HG03159 (cell line): ENCODE results near the gene KLHDC2.
"Not testable (repeated sequence)": the region's sequence is repeated elsewhere in the genome, so short reads cannot be mapped to it uniquely, and the experiment has no call there.

Experiments
- ATAC-seq: cut with Tn5 transposase; IDR thresholded peaks from one replicate; pipeline ENCODE4 v1.9.1; 2021; ENCODE audit warnings: mild to moderate bottlenecking, moderate library complexity; ENCODE audit not compliant: unreplicated experiment

The KLHDC2 gene

DNA sequence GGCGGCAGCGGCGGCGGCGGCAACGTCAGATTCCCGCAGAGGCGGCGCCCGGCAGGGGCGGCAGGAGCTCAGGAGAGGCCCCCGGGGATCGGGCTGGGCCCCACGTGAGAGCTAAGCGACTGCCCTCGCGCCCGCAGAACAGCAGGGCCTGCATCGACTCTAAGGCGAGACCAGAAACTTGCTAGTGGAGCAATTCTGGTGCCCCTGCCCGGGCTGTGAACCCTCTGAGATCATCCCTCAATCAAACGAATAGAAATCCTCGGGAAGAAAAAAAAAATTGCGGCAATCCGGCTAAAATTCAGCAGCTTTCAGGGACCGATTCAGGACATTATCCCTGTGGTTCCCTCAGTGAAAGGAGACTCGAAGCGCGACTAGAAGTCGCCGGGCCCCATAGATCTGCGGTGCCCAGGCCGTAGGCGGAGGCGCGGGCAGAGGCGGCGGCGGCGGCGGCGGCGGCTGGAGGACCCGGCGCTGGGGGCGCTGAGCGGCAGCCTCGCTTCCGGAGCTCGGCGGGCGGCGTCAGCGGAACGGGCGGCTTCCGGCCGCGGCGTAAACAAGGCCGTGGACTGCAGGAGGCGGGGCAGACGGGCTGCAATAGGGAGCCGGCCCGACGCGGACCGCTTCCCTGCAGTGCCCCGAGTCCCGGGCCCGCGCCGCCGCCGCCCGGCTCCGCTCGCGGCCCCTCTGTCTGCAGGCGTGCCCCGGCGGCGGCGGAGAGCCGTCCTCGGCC, at the start of gene KLHDC2:
KLHDC2 (plus strand) TSS at position 583 of the 730 bp plus-strand sequence. CDS start 316 bp downstream, outside the sequence.
- peak; percentile 86 for ATAC-seq

GRCh38 chr14:49720744-49721143, 47.2 kb upstream of the KLHDC2 start:
- no peak for ATAC-seq

GRCh38 chr14:49721733-49722435, 46.1 kb upstream of the KLHDC2 start:
- ATAC-seq = not testable (repeated sequence)

DNA sequence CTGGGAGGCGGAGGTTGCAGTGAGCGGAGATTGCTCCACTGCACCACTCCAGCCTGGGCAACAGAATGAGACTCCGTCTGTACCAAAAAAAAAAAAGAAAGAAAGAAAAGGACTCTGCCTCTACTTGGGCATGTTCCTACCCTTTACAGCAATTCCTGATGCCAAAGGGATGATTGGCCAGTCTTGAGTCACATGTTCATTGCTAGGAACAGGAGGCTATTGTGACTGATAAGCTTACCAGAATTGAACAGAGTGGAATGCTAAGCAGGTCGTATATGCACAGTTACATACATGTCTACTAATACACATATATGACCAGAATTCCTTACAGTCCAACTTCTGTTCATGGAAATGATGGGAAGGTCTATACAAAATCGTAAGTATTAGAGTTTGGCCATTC, 40.8 kb upstream of the KLHDC2 start:
- no peak for ATAC-seq

DNA sequence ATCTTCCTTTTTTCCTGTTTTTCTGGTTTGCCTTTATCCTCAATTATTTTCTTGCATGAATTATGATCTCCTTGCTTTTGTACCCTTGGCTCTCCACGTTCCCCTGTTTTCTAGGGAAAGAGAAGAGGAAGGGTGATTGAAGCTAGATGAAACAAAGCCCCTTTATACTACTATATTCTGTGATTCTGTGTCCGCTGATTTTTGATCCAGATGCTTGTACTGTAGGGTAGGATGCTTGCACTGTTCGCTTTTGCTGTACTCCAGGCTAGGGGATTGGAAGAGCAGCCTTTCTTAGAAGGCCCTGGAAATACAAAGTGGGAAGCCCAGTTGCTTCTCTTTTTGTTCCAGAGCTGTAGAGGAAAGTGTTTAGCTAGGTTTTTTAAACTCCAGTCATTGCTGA, 35.1 kb upstream of the KLHDC2 start:
- ATAC-seq = no peak

GRCh38 chr14:49733836-49734235, 34.1 kb upstream of the KLHDC2 start:
- no peak for ATAC-seq

GRCh38 chr14:49735669-49736068, 32.3 kb upstream of the KLHDC2 start:
- ATAC-seq = not testable (repeated sequence)

DNA sequence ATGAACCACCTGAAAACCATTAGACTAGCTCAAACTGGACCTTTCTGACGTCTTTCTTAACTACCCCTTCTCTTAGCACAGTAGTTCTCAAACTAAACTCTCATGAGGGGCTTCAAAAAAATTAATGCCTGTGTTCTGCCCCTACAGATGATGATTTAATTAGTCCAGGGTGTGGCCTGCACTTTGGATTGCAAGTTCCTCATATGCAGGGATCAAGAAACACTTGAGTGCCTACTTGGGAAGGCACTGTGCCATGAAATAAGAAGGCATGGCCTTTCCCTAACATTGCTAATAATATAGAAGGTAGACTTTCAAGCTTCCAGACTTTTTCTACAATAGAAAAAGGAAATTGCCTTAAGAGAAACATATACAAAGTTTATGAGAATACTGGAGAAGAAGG, 22.8 kb upstream of the KLHDC2 start:
- no peak for ATAC-seq

- ATAC-seq = not testable (repeated sequence)
Observed at GRCh38 chr14:49746476-49746875, 21.5 kb upstream of the KLHDC2 start.

- ATAC-seq = no peak
Observed at GRCh38 chr14:49754570-49755097, 13.3 kb upstream of the KLHDC2 start.

DNA sequence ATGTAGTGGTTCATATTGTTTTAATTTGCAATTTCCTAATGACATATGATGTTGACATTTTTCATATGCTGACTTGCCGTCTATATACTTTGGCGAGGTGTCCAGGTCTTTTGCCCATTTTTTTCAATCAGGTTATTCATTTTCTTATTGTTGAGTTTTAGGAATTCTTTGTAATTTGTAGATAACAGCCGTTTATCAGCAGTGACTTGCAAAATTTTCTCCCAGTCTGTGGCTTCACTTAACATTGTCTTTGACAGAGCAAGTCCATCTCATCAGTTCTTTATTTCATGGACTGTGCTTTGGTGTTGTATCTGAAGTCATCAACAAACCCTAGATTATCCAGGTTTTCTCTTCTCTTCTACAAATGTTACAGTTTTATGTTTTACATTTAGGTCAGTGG, 12.6 kb upstream of the KLHDC2 start:
- ATAC-seq = no peak

DNA sequence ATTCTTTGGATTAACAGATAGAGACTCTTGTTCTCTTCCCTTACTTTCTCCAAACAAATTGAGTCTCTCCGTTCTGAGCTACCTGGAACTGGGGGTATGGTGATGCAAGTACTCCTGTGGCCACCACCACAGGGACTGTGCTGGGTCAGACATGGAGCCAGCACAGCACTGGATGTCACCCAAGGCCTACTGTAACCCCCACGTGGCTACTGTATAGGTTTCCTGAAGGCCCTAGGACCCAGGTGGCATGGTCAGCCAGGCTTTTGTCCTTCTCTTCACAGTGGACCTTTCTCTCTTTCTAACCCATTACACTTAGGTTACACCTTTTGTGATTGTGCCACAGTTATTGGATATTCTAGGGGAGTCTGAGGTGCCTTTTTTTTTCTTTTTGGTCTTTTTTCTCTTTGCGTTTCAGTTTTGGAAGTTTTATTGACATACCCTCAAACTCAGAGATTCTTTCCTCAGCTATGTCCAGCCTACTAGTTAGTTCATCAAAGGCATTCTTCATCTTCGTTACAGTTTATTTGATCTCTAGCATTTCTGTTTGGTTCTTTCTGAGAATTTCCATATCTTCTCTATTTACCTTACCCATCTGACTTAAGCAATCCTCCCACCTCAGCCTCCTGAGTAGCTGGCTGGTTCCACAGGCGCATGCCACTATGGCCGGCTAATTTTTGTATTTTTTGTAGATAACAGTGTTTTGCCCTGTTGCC, 6.0 kb upstream of the KLHDC2 start:
- no peak for ATAC-seq

DNA sequence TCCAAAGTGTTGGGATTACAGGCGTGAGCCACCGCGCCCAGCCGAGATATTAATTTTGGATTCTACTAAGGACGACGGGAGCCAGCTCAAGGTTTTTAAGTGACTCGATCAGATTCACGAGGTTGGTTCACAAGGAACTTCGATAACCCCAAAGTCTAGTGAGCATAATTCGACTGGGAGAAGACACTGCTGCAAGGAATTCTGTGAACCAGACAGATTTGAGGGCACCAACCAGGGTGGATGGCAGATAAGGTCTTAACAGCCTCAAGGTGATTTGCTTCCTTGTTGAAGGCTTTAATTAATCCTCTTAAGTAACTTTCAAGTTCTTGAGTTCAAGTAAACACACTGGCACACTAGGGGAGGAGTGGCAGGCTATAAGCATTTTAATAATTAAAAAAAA, 1.1 kb upstream of the KLHDC2 start:
- ATAC-seq = no peak

- no peak for ATAC-seq
Observed at GRCh38 chr14:49767270-49767570, 733 bp upstream of the KLHDC2 start.

- peak; percentile 34 for ATAC-seq
Observed at GRCh38 chr14:49768301-49769121, 558 bp downstream of the KLHDC2 start.

- ATAC-seq = no peak
Observed at GRCh38 chr14:49769171-49769570, 1.2 kb downstream of the KLHDC2 start.

- no peak for ATAC-seq
Observed at GRCh38 chr14:49769581-49770211, 1.7 kb downstream of the KLHDC2 start.

DNA sequence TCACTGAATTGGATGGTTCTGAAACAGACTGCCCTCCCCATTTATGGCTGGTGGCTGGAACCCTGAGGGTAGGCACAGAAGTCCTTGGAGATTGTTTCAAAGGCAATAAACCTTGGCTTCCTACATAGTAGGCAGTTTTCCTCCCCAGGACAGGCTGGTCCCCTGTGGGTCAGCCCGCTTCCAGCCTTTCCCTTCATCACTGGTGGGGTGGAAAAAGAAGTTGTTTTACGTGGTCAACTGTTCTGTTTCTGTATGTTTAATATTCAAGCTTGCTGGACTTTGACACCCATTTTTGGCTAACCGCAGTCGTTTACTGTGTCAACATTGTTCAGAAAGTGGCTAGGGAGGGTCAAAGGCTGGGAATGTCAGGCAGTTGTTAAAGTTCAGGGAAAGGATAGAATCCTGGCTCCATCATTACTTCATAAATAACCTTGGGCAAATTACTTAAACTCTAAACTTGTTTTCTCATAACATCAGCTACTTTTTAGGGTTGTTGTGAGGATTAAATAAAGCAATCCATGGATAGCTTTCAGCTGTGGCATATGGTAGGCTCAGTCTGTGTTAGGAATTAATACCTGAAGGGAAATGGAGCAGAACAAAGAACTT, 2.4 kb downstream of the KLHDC2 start:
- ATAC-seq = no peak

GRCh38 chr14:49771691-49772090, 3.7 kb downstream of the KLHDC2 start:
- not testable (repeated sequence) for ATAC-seq

DNA sequence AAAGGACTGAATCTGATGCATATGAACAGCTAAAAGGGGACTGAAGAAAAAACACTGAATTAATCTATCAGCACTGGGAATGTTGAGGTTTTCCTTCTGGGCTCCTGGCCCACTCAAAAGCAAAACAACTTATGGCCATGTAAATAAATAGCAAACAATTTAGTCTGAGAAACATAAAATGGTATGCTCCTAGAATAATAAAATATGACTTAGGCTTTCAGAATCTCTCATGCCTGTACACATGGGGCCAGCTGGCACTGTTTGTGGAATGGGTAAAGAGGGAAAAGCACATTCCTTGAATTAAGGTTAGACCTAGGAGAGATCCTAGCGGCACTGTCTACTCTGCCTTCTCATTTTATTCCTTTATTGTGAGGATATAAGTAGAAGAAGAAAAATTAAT, 6.2 kb downstream of the KLHDC2 start:
- no peak for ATAC-seq
